ENCODE data around the gene TYK2.

Gene TYK2

DNA sequence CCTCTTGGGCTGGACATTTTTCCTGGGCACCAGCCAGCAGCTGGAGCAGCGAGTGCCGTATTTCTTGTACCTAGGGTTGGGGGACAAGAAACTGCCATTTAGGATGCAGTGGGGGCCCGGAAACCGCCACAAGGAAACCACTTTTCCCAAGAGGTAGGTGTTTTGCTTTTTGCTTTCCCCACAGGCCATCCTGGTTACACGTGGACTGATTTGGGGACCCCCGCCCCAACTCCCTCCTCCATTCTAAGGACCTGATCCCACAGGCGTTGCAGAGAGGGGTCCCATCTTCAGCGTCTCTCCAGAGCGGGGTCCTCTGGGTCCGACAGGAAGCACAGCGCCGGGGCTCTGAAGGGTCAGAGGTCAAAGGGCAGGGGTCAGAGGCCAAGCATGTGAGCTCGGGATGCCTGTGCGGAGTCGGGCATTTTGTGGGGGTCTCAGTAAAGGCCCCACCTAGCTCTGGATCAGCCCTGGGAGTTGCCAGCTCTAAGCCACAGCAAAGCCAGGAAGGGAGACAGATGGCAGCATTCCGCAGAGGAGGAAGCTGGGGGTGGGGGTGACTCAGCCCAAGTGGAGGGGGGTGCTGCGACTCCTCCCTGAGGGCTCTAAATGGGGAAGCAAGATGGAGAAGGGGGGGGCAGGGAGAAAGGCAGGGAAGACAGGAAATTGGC lies 75.1 kb downstream of the TYK2 start:
- DNase-seq = no peak

All from NK-92 treated with Interleukin-12 subunit alpha and Interleukin-12 subunit beta, amount 100 ng/mL, for 24 hours (cell line).